ENCODE measurements around the gene UBL3.

The UBL3 gene

DNA sequence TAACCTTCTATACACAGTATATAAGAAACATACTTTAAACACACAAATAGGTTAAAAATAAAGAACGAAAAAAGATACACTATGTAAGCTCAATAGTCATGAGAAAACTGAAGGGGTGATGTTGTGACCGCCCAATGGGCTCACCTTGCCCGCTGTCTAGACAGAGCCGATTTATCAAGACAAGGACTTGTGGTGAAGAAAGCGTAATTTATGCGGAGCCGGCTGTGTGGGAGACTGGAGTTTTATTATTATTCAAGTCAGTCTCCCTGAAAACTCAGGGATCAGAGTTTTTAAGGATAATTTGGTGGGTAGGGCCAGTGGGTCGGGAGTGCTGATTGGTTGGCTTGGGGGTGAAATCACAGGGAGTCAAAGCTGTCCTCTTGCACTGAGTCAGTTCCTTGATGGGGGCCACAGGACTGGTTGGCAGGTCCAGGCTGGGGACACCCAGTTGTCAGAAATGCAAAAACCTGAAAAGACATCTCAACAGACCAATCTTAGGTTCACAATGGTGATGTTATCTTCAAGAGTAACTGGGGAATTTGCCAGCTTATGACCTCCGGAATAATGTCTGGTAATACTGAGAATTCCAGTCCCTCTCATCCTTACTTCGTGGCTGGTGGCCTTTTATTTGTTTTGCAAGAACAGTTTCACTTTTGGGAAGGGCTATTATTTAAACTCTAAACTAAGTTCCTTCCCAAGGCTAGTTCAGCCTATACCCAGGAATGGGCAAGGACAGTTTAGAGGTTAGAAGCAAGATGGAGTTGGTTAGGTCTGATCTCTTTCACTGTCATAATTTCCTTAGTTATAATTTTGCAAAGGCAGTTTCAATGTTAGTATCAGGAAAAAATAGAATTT, 96.6 kb downstream of the UBL3 start:
- DNase-seq, result no peak

DNA sequence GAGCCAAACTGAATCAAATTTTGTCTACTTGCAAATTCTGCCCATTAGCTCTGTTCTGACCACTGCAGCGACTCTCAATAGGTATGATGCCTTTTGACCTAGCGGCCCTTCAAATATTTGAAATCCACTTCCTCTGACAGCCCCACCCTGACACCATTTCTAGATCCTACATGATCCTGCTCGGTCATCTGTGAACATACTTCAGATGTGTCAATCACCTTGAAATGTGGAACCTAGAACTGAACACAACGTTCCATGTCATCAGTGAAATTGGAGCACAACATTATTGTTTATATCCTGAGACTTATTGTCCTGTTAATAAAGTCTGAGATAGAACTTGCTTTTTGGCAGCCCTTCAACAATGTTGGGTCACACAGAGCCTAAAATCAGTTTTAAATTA, 98.2 kb downstream of the UBL3 start:
- no peak for DNase-seq

- DNase-seq, result no peak
Measured at GRCh38 chr13:29750183-29750530, 100.3 kb downstream of the UBL3 start.

DNA sequence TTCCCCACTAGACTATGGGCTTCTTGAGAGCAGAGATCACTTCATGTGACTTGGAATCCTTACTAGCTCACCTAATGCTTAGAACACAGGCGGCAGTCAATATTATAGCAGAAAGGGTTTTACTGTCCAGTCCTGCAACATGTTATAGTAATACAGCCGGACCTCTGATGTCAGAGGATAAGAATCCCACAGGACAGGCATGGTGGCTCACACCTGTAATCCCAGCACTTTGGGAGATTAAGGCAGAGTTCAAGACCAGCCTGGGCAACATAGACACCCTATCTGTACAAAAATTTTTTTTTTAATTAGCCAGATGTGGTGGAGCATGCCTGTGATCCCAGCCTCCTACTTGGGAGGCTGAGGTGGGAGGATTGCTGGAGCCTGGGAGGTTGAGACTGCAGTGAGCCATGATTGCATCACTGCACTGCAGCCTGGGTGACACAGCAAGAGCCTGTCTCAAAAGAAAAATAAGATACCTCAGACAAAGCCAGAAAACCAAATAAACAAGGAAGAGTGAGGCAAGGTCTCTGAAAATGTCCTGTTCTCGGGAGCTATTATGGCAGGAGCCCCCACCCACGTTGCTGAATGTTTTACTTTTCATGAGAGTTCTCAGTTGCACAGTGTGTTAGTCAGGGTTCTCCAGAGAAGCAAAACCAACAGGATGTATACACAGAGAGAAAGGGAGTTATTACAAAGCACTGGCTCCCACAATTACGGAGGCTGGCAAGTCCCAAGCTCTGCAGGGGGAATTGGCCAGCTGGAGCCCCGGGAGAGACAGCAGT, 100.8 kb downstream of the UBL3 start:
- no peak for DNase-seq

GRCh38 chr13:29748097-29748496, 102.3 kb downstream of the UBL3 start:
- no peak for DNase-seq

DNA sequence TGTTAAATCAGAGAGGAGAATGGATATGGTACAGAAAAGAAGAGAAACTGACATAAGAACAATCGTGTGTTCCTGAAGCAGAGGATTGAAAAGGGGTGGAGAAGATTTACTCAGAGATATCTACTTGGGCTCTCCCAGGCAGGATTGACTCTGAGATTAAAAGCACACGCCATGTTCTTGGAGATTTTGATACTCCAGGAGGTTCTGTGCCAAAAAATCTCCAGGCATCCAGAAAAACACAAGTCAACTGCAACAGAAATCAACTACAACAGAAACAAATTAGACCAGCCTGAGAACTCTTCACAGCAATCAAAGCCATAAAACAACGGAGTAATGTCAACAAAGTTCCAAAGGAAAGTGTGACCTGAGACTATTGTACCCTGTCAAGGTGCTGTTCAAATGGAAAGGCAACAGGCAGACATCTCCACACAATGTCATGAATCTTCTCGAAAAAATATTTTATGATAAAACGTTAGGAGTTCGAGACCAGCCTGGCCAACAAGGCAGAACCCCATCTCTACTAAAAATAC, 104.2 kb downstream of the UBL3 start:
- no peak for DNase-seq

DNA sequence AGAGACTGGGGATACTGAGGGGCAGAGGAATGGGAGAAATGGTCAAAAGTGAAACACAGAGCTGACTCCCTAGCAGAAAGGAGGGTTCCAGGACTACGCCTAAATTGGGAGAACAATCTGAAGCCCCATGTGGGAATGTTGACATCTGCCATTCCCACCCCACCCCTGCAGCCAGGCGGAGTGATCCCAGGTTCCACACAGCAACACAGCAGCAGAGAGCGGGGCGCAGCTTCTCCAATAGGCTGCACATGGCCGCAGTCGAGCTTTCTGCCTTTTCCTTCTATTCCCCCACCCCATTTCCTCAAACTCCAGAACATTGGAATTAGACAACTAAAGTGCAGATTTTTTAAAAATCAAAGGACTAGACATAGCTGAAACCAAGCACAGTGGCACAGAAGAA, 104.7 kb downstream of the UBL3 start:
- no peak for DNase-seq

DNA sequence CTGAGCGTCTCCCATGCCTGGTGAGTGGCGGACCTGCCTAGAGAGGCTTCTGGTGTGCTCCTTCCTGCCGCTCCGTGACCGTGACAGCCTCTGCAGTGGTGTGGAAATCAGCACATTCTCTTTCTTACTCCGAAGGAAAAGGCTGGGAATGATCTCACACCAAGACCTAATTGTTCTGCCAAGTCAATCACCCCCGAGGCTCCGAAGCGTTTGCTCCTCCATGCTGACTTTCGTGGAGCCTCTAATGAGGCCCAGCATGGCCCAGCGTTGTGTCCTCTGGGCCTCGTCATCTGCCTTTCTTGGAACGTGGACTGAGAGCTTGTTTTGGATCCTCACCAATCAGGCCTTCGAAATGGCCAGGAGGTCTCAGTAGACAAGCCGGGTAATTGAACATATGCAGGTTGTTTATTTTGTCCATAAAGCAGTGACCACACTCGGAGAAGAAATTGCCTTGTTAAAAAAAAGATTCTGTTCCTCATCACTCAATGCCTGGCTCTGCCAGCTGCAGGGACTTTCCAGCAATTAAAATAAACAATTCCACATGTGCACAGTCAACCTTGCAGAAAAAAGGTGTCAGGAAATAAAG, 107.1 kb downstream of the UBL3 start:
- DNase-seq, result no peak

DNA sequence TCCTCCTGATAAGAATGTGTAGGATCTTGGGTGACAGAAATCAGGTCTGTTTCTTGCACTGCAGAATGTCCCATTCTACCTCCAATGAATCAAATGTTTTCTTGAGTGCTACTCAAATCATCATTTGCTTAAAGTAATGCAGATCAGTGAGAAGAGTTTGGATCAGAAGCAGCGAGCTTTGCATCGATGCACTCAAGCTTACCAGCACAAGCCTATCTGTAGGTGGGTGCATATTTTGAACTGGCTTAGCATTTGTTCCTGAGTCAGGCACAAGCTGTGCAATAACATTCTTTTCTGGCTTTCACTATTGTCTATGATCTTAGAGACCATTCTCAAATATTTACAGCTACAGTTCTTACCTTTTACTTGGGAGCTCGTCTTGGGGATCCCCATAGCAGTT, 109.5 kb downstream of the UBL3 start:
- DNase-seq, result no peak

DNA sequence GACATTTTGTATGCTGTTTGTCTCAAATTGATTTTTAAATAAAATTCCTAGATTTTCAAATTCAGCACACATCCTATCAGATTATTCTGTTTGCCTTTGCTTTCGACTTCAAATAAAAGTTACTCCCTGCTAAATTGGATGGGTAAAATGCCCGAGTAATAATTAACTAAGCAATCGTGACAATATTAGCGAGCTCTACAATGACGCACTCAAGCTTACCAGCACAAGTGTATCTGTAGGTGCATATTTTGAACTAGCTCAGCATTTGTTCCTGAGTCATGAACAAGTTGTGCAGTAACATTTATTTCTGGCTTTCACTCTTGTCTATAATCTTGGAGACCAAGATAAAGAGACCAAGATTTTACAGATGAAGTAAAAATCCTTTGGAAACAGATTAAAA, 113.4 kb downstream of the UBL3 start:
- no peak for DNase-seq

GRCh38 chr13:29733147-29733611, 117.2 kb downstream of the UBL3 start:
- DNase-seq, result no peak

DNA sequence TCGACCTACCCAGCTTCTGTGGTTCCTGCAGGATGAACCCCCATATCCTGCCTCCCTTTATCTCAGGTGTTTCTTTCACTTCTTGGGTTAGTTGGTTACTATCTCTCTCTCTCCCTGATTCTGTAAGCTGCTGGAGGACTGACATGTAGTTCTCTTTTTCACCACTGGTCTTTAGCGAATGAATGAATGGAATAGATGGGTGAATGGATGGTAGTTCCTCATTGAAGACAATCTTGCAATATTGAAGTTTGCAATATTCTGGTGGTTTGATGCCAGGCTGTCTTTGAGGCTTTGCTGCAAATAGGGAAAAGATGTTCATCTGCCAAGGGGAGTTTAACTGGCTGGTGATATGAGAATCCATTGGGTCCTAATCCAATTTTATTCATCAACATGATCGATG, 120.2 kb downstream of the UBL3 start:
- DNase-seq, result no peak

- no peak for DNase-seq
Measured at GRCh38 chr13:29722415-29722814, 128.0 kb downstream of the UBL3 start.

- no peak for DNase-seq
Measured at GRCh38 chr13:29721766-29722165, 128.7 kb downstream of the UBL3 start.

- DNase-seq, result no peak
Measured at GRCh38 chr13:29718694-29719093, 131.7 kb downstream of the UBL3 start.

DNA sequence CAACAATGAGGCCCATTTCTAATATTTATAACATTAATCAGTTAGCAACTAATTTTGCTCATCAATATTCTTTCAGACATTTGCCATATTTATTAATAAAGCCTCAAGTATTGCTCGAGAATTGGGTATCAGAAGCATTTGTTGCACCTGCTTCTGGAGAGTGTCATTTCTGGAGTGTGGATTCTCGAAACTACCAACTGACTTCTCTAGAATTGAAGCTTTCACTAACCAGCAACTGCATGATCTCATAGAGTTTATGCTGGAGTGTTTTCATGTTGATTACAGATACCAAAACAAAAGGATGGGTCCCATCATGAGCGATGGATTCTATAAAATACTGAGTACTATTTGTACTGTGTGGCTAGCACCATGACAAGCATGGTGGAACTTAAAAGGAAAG, 133.9 kb downstream of the UBL3 start:
- no peak for DNase-seq

Data from NCI-H524 treated with DMSO at 0.1 percent for 48 hours (cell line).